Keratinocyte (primary cell): ENCODE measurements around the gene ARMH3. TPM values are rescaled to one million over a fixed set of nuclear protein-coding genes. Genes with fewer than 3 reads are reported as not detected.

Experiments
- DNase-seq: peaks from one replicate; pipeline ENCODE4 v3.0.0-alpha.2; 2011; ENCODE audit warnings: low read depth, missing footprints, low spot score
- FAIRE-seq: peaks from 2 replicates; lab custom pipeline; 2011; peaks lifted over from hg19 to GRCh38; lab: Jason Lieb, UNC
- H2AFZ ChIP-seq: 2 replicates; pipeline ENCODE4 v1.6.0; 2012; ENCODE audit warnings: low read length, control low read depth, inconsistent platforms; ENCODE audit not compliant: control insufficient read depth
- H3K27ac ChIP-seq: 2 replicates; pipeline ENCODE4 v1.5.1; 2011; ENCODE audit warnings: low read length; ENCODE audit not compliant: control insufficient read depth, insufficient read depth
- H3K27me3 ChIP-seq: 3 replicates; pipeline ENCODE4 v1.6.0; 2011; ENCODE audit warnings: low read length; ENCODE audit not compliant: control insufficient read depth, insufficient read depth; ENCODE audit errors: extremely low read depth
- H3K36me3 ChIP-seq, 2 experiments: 2 replicates in 1 of 2; 3 replicates in 1 of 2; pipeline ENCODE4 v1.5.1; 2011; ENCODE audit warnings: low read length in 2 of 2, mild to moderate bottlenecking in 1 of 2; ENCODE audit not compliant: control insufficient read depth in 2 of 2, insufficient read depth in 2 of 2; ENCODE audit errors: extremely low read depth in 1 of 2
- H3K4me1 ChIP-seq: 3 replicates; pipeline ENCODE4 v1.5.1; 2011; ENCODE audit warnings: low read length; ENCODE audit not compliant: control insufficient read depth, insufficient read depth; ENCODE audit errors: extremely low read depth
- H3K4me2 ChIP-seq: 3 replicates; pipeline ENCODE4 v1.6.0; 2011; ENCODE audit warnings: low read depth, low read length; ENCODE audit not compliant: control insufficient read depth, insufficient read depth; ENCODE audit errors: extremely low read depth
- H3K4me3 ChIP-seq, 3 experiments: fragments of 200-600 bp in 1 of 3; sonication (generic) in 1 of 3; 2 replicates in 2 of 3; 3 replicates in 1 of 3; pipeline ENCODE4 v1.5.1; 2011 to 2016; ENCODE audit warnings: low read length in 3 of 3, mild to moderate bottlenecking in 3 of 3, control low read depth in 2 of 3, inconsistent platforms in 1 of 3, low read depth in 1 of 3, mixed read lengths in 1 of 3, mixed run types in 1 of 3, moderate library complexity in 1 of 3; ENCODE audit not compliant: control insufficient read depth in 2 of 3, insufficient read depth in 2 of 3; ENCODE audit errors: extremely low read depth in 1 of 3
- H3K79me2 ChIP-seq: 2 replicates; pipeline ENCODE4 v1.6.0; 2012; ENCODE audit warnings: low read length; ENCODE audit not compliant: control insufficient read depth, insufficient read depth
- H3K9ac ChIP-seq: 3 replicates; pipeline ENCODE4 v1.6.0; 2011; ENCODE audit warnings: low read length; ENCODE audit not compliant: control insufficient read depth, insufficient read depth; ENCODE audit errors: extremely low read depth
- H3K9me1 ChIP-seq: 3 replicates; pipeline ENCODE4 v1.6.0; 2011; ENCODE audit warnings: low read length; ENCODE audit not compliant: control insufficient read depth, insufficient read depth; ENCODE audit errors: extremely low read depth
- H3K9me3 ChIP-seq: 2 replicates; pipeline ENCODE4 v1.5.1; 2012; ENCODE audit warnings: low read depth, low read length; ENCODE audit not compliant: control insufficient read depth
- H4K20me1 ChIP-seq: 3 replicates; pipeline ENCODE4 v1.6.0; 2011; ENCODE audit warnings: low read length; ENCODE audit not compliant: control insufficient read depth, insufficient read depth; ENCODE audit errors: extremely low read depth
- EZH2 ChIP-seq: IDR thresholded peaks from one replicate; pipeline ENCODE4 v1.6.1; 2012; ENCODE audit warnings: inconsistent platforms, mild to moderate bottlenecking, low read length, moderate library complexity
- dilution Hi-C: fragments of 300-500 bp; cut with MboI; formaldehyde crosslinking; loops from one replicate; pipeline ENCODE4 v1.7.0; 2020; ENCODE audit warnings: low sequenced_read_pairs; ENCODE audit not compliant: extremely low pct_ligation_motif_present
- polyA plus RNA-seq, 5 experiments: library from polyadenylated mRNA; depleted of rRNA in 3 of 5; stranded (reverse) in 3 of 5; stranded (forward) in 1 of 5; unstranded in 1 of 5; fragments of >200 nt; gene quantifications; 1 replicate in 1 of 5; 2 replicates in 3 of 5; 3 replicates in 1 of 5; pipeline versions ENCODE4 v1.2.1 to v1.2.3, GENCODE V29; 2011 to 2012; ENCODE audit warnings: missing spikeins in 2 of 5, low read depth in 1 of 5, low replicate concordance in 1 of 5
- TF ChIP-seq, protein P1 (sequence below), 3 experiments: IDR thresholded peaks in 1 of 3; conservative IDR thresholded peaks in 1 of 3; optimal IDR thresholded peaks in 1 of 3; 2 replicates in 2 of 3; 3 replicates in 1 of 3; pipeline versions ENCODE3 to v1.5.1; 2011; ENCODE audit warnings: low read length in 3 of 3, mild to moderate bottlenecking in 3 of 3, moderate library complexity in 2 of 3, control low read depth in 1 of 3, inconsistent platforms in 1 of 3; ENCODE audit not compliant: insufficient read depth in 2 of 3; ENCODE audit errors: extremely low read depth in 1 of 3

ARMH3 gene
- polyA plus RNA-seq, 1 donor (not counting 4 experiments of a cell fraction or from before 2014, with no cell fraction given): 25.3 TPM

DNA sequence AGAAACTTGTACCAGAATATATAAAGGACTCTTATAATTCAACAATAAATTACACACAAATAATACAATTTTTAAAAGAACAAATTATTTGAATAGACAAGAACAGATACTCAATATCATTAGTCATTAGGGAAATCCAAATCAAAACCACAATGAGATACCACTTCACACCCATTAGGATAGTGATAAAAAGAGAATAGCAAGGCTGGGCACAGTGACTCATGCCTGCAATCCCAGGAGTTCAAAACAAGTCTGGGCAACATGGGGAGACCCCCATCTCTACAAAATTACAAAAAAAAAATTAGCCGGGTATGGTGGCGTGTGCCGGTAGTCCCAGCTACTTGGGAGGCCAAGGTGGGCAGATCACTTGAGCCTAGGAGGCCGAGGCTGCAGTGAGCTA is 160.2 kb downstream of the ARMH3 start:
- DNase-seq: no peak
- FAIRE-seq: no peak
- H3K79me2 ChIP-seq: no peaks in the 10 kb centered on the region

DNA sequence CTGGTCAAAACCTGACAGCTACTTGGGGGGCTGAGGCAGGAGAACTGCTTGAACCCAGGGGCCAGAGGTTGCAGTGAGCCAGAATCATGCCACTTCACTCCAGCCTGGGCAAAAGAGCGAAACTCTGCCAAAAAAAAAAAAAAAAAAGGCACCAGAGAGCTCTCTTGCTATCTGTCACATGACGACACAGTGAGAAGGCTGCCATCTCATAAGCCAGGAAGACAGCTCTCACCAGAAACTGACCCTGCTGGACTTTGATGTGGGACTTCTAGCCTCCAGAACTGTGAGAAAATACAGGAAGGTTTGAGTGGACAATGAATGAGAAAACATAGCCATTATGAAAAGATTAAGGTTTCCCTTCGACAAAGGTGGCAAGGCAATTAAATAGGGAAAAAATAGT is 161.2 kb downstream of the ARMH3 start:
- H3K9ac ChIP-seq: no peak overlapping the region
- TF ChIP-seq EZH2: no peak
- TF ChIP-seq, protein P1, sequence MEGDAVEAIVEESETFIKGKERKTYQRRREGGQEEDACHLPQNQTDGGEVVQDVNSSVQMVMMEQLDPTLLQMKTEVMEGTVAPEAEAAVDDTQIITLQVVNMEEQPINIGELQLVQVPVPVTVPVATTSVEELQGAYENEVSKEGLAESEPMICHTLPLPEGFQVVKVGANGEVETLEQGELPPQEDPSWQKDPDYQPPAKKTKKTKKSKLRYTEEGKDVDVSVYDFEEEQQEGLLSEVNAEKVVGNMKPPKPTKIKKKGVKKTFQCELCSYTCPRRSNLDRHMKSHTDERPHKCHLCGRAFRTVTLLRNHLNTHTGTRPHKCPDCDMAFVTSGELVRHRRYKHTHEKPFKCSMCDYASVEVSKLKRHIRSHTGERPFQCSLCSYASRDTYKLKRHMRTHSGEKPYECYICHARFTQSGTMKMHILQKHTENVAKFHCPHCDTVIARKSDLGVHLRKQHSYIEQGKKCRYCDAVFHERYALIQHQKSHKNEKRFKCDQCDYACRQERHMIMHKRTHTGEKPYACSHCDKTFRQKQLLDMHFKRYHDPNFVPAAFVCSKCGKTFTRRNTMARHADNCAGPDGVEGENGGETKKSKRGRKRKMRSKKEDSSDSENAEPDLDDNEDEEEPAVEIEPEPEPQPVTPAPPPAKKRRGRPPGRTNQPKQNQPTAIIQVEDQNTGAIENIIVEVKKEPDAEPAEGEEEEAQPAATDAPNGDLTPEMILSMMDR (optimal IDR thresholded peaks at IDR 0.05 in 1 of 3, IDR thresholded peaks at IDR 0.05 in 1 of 3, conservative IDR thresholded peaks at IDR 0.05 in 1 of 3; ENCODE audit: extremely low read depth in 1 of 3, insufficient read depth in 2 of 3, low read length in 3 of 3): no peak
- H3K4me1 ChIP-seq: peaks cover 12% of the 10 kb centered on the region
- H3K36me3 ChIP-seq: no peaks in the 10 kb centered on the region
- no peak overlapping the region for H3K4me2 ChIP-seq
- no peak overlapping the region for H3K4me3 ChIP-seq
- dilution Hi-C loops: loop anchor here (25.0 kb wide), 1 partner anchor 93 kb away; no protein-coding TSS in a partner anchor
- no peaks in the 10 kb centered on the region for H3K9me1 ChIP-seq
- no peak overlapping the region for H3K27ac ChIP-seq
- H2AFZ ChIP-seq: no peak overlapping the region
- no peaks in the 10 kb centered on the region for H3K27me3 ChIP-seq
- DNase-seq (no peak), FAIRE-seq (no peak)
- H3K9me3 ChIP-seq: no peaks in the 10 kb centered on the region
- H3K79me2 ChIP-seq: no peaks in the 10 kb centered on the region
- H4K20me1 ChIP-seq: no peaks in the 10 kb centered on the region

More for the DNA sequence above, 160.2 kb downstream of the ARMH3 start:
- H4K20me1 ChIP-seq: no peaks in the 10 kb centered on the region
- peaks cover 10% of the 10 kb centered on the region for H3K4me1 ChIP-seq
- TF ChIP-seq EZH2: no peak
- TF ChIP-seq, protein P1 (optimal IDR thresholded peaks at IDR 0.05 in 1 of 3, IDR thresholded peaks at IDR 0.05 in 1 of 3, conservative IDR thresholded peaks at IDR 0.05 in 1 of 3; ENCODE audit: extremely low read depth in 1 of 3, insufficient read depth in 2 of 3, low read length in 3 of 3): no peak
- no peaks in the 10 kb centered on the region for H3K27me3 ChIP-seq
- dilution Hi-C loops: loop anchor here (25.0 kb wide), 1 partner anchor 92 kb away; no protein-coding TSS in a partner anchor
- H3K36me3 ChIP-seq: no peaks in the 10 kb centered on the region
- no peaks in the 10 kb centered on the region for H3K9me1 ChIP-seq
- H3K4me2 ChIP-seq: no peak overlapping the region
- H3K4me3 ChIP-seq: no peak overlapping the region
- H2AFZ ChIP-seq: no peak overlapping the region
- peak overlapping the region; percentile 46 for H3K27ac ChIP-seq
- no peaks in the 10 kb centered on the region for H3K9me3 ChIP-seq
- H3K9ac ChIP-seq: no peak overlapping the region
